Measurements from ENCODE around the gene NDUFB2.
"Not testable (repeated sequence)": the region's sequence is repeated elsewhere in the genome, so short reads cannot be mapped to it uniquely, and the experiment has no call there.

The NDUFB2 gene

DNA sequence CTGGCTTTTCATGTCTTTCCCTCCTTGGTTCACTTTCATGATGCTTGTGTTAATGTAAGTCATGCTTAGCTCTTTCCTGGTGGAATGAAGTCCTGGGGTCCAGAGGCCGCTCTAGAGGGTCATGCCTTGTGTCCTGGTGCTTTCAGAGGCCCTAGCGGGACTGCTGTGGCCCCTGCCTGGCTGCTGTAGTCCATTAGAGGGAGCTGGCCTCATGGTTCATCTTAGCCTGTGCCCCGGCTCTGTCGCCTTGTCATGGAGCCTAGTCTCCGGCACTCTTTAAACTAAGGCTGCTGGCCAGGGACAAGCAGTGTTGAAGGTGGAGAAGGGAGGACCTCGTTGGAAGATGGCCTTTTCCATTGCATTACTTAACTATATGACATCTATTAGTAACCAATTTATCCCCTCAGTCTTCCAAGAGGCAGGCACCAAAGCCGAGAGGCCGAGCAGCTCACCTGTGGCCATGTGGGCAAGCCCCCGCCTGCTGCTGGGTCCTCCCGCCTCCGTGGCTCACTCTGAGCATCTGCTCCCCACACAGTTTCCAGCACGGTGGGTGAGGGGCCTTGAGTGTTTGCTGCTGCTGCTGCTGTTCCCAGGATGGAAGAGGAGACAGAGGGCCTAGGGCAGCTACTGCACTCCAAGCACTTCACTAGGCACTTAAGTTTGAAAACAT lies 5.0 kb upstream of the NDUFB2 start:
- DNase-seq (ENCODE audit: low spot score) = no peak

DNA sequence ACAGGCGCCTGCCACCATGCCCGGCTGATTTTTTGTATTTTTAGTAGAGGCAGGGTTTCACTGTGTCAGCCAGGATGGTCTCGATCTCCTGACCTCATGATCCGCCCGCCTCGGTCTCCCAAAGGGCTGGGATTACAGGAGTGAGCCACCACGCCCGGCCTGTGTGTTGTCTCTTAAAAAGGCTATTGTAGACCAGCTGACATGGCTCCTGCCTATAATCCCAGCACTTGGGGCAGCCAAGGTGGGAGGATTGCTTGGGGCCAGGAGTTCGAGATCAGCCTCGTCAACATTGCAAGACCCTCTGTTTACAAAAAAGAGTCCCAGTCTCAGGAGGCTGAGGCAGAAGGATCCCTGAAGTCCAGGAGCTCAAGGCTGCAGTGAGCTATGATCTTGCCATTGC lies 2.7 kb upstream of the NDUFB2 start:
- DNase-seq (ENCODE audit: low spot score) = not testable (repeated sequence)

DNA sequence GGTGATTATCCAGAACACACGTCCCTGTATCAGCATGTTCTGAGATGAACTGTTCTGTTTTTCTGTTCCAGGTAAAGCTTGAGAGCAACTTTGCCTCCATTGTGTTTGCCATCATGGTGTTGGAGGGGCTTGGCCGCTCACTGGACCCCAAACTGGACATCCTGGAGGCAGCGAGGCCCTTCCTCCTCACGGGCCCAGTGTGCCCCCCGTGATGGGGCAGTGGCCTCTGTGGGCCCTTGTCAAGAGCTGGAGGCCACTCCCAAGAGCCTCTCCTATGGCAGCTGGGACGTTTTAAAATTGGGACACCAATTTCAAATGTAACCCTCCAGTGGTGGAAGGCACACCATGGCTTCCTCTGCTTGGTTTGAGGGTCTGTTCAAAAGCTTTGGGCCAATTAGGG lies 1.9 kb upstream of the NDUFB2 start:
- DNase-seq (ENCODE audit: low spot score) = no peak

DNA sequence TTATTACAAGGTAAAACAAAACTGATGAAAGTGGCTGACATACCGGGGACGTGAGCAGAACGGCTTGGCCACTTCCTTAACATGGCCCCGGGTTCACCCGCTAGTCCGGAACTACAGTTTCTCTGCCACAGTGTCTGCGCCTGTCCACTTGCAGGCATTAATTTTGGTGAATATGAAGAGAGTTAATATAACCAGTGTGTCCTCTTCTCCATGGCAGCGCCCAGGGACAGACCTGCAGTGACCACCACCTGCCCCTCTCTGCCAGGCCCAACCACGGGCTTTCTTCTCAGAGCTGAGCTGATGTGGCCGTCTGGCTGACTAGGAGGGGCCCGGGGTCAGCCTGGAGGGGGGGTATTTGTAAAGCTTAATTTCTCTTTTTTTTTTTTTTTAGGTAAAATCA lies 1.1 kb upstream of the NDUFB2 start:
- no peak for DNase-seq (ENCODE audit: low spot score)

DNA sequence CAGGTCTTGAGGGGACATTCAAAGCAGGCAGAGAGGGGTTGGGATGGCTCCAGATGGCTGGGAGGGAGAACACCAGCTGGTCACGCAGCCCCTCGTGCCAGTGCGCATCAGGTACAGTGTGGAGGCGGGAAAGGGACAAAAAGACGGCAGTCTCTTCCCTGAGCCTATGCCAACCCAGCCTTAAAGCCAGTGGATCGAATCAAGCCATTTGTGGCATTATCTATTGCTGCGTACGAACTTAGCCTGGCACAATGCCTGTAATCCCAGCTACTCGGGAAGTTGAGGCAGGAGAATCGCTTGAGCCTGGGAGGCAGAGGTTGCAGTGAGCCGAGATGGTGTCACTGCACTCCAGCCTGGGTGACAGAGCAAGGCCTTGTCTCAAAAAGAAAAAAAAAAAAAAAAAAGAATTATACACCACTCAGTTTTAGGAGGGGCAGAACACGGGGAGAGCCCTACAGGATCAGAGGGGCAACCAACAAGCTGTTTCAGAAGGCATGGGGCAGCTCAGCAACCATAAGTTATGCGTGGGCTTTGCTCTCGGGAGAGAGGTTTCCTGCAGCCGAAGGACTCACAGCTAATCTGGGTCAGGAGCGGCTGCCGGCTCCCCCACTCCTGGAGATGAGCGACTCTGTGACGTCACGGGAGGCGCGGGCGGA lies 356 bp upstream of the NDUFB2 start:
- peak; percentile 98 for DNase-seq (ENCODE audit: low spot score)

DNA sequence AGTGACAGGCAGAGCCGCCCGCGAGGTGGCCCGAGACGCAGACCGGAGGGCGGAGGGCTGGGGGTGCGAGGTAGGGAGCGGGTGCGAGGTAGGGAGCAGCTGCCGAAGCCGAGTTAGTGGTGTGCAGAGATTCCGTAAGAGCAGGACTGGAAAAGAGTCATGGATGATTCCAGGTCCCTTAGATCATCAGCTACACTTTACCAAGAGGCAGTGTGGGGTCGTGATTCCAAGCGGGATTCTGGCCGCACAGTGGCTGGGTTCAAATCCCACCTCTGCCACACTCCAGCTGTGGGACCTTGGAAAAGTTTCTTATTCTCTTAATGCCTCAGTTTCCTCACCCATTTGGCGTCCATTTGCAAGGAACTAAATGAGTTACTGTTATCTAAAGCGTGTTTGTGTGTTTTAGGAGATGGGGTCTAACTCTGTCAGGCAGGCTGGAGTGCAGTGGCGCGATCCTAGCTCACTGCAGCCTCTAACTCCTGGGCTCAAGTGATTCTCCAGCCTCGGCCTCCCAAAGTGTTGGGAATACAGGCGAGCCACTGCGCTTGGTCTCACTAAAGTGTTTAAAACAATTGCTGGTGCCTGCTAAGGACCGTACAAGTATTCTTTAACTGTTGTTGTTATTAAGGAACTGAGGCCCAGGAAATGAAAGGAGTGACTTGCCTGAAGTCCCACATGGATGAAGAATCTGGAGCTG lies 1.1 kb downstream of the NDUFB2 start:
- no peak for DNase-seq (ENCODE audit: low spot score)

DNA sequence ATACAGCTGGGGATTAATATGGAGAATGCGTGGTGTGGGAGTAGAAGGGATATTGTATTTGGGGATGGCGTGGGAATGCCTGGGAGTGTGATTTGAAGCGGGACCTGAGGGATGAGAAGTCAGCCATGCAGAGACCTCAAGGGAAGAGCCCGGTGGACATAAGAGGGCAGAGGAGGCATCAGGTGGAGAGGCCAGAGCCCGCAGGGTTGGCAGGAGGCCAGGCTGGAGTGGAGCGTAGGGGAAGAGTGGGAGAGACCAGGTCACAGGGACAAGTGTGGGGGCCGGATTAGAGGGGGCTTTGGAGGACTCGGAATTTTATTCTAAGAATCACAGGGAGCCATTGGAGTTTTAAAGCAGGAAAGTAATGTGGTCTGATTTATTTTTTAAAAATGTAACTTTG lies 2.0 kb downstream of the NDUFB2 start:
- no peak for DNase-seq (ENCODE audit: low spot score)

DNA sequence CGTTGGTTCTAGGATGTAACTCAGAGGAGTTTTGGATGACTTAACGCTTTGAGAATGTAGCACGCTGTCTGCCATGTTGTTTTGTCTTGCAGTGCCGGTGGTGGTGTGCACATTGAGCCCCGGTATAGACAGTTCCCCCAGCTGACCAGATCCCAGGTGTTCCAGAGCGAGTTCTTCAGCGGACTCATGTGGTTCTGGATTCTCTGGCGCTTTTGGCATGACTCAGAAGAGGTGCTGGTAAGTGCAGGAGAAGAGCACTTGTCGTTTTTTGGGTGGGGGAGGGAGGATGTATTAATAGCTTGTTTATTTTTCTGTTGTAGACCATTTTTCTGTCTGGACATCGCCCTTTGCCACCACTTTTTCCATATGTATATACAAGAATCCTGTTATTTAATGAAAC lies 6.3 kb downstream of the NDUFB2 start:
- no peak for DNase-seq (ENCODE audit: low spot score)

DNA sequence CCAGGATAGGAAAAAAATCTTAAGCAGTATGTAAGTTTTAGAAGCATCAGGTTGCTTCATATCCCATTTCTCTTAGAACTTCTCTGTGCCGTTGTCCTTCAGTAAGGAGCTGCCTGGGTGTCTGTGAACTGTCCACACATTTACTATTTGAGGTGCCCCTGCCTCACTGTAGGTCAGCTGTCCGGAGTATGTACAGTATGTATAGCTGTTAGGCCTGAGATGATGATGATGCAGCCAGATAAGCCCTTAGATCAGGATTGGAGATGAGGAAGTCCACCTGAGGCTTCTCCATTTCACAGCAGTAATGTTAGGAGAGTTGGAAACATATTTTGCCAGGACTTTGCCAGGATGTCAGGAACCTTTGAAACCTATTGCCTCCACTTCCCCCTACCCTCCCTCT lies 7.7 kb downstream of the NDUFB2 start:
- no peak for DNase-seq (ENCODE audit: low spot score)

DNA sequence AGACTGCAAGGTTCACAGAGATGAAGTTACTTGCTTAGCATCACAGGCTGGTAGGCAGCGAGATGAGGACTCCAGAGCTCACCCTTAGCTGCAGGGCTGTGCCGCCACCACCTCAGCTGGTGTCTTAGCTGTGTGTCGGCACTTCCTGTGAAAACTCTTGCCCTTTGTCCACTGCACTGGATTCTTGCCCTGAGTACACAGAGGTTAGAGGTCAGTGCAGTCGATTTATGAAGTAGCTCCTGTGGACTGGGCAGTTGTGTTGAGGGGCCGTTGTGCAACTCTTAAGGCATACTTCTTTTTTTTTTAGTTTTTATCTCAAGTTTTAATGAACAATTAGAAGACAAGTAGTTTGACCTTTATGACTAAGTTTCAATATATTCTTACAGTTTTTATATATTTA lies 10.6 kb downstream of the NDUFB2 start:
- no peak for DNase-seq (ENCODE audit: low spot score)

DNA sequence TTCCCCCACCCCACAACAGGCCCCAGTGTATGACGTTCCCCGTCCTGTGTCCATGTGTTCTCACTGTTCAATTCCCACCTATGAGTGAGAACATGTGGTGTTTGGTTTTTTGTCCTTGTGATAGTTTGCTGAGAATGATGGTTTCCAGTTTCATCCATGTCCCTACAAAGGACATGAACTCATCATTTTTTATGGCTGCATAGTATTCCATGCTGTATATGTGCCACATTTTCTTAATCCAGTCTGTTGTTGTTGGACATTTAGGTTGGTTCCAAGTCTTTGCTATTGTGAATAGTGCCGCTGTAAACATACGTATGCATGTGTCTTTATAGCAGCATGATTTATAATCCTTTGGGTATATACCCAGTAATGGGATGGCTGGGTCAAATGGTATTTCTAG lies 12.3 kb downstream of the NDUFB2 start:
- not testable (repeated sequence) for DNase-seq (ENCODE audit: low spot score)

DNA sequence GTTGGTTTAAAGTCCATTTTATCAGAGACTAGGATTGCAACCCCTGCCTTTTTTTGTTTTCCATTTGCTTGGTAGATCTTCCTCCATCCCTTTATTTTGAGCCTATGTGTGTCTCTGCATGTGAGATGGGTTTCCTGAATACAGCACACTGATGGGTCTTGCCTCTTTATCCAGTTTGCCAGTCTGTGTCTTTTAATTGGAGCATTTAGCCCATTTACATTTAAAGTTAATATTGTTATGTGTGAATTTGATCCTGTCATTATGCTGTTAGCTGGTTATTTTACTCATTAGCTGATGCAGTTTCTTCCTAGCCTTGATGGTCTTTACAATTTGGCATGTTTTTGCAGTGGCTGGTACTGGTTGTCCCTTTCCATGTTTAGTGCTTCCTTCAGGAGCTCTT lies 15.9 kb downstream of the NDUFB2 start:
- DNase-seq (ENCODE audit: low spot score) = not testable (repeated sequence)

DNA sequence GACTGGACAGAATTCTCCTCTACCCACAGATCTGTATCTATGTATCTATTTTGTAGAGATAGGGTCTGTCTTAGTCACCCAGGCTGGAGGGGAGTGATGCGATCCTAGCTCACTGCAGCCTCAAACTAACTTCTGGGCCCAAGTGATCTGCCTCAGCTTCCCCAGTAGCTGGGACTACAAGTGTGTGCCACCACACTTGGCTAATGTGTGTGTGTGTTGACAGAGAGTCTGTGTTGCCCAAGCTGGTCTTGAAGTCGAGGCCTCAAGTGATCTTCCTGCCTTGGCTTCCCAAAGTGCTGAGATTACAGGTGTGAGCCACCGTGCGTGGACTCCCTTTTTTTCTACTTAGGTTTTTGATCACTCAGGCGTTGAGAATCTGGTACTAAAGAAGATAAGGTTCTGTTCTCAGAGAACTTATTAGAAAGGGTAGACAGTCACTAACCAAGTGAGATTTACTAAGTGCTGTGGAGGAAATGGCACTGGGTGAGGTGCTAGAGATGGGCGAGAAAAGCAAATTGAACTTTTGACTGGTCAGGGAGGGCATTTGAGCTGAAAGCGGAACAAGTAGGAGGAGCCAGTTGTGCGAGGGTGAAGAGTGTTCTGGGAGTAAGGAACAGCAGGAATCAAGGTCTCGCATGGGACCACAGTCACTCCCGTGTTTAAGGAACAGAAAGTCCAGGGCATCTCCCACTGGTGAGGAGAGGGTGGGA lies 18.0 kb downstream of the NDUFB2 start:
- no peak for DNase-seq (ENCODE audit: low spot score)

DNA sequence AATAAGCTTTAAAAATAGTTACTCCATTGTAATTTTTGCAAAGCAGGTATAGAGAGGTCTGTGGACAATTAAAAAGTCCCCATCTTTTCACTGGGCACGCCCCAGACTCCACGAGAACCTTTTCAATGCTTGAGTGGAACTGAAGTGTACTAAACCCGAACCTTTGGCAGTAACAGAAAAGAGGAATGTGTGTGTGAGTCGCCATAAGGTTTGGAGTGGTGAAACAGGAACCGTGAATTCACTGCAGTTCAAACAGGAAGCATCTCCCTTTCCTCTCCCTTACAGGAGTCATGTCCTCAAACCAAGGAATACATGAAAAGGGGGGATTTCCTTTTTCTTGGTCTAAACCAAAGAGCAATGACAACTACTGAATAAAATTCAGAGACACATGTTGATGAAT lies 23.2 kb downstream of the NDUFB2 start:
- DNase-seq (ENCODE audit: low spot score) = no peak

DNA sequence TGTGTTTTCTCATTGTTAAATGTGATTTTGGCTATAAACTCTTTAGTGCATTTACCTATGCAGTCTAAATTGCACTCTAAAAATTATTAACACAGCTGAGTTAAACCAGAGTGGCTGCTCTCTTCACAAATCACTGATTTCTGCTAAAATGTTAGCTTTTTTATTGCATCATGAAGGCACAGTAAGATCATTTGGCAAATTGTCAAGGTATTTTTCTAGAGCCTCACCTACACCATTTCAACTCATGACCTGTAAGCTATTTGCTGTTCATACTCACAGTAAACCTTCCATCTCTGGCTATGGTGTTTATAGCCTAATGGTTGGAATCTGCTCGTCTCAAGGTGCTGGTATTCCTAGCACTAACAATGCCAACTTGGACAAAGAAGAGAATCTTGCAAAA lies 25.7 kb downstream of the NDUFB2 start:
- no peak for DNase-seq (ENCODE audit: low spot score)

DNA sequence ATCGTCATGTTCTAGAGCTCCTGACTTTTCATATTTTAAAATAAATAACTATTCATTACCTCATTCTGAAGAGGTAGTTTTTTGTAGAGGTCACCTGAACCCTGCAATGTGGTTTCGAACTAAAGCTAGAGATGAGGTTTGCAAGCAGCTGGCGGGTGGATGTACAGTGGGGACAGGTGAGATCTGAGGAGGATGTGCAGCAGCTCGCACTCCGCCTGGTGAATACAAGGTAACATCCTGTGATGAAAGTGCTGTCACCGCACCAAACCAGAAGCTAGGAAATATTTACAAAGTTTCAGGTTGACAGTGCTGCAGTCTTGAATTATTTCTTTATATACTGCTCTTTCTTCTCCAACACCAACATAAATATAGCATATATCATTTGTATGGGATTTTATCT lies 26.5 kb downstream of the NDUFB2 start:
- no peak for DNase-seq (ENCODE audit: low spot score)

DNA sequence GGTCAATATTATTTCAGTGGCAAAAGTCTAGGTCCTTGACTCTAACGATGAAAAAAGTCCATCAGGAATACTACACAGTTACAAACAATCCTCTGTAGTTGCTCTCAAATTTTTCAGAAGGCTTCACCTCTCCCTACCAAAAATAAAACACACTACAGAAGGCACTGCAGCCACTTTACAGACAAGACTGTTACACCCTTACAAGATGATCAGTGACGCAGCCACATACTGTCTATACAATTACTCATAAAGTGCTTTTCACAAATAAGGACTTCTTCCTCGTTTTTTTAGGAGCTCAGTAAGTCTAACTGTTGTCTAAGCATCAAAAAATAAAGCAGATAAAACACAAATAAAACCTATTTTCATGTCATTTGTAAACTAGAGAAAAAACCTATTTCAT lies 27.1 kb downstream of the NDUFB2 start:
- no peak for DNase-seq (ENCODE audit: low spot score)

DNA sequence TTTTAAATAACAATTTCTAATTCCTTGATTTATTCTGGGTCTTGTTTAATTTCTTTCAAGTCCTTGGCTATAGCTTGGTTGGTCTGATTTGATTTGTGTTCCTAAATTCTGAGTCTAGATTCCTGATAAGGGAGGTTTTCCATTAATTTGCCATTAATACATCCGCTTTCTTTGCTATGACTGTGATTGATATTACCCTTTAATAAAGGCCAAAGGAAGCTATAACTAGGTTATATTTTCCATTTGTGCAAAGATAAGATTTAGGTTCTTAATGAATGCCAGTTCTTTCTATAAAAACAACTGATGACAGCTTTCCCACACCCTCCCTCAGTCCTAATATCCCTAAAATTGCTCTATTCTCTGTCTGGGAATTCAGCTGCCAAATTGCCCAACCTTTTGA lies 28.2 kb downstream of the NDUFB2 start:
- no peak for DNase-seq (ENCODE audit: low spot score)

DNA sequence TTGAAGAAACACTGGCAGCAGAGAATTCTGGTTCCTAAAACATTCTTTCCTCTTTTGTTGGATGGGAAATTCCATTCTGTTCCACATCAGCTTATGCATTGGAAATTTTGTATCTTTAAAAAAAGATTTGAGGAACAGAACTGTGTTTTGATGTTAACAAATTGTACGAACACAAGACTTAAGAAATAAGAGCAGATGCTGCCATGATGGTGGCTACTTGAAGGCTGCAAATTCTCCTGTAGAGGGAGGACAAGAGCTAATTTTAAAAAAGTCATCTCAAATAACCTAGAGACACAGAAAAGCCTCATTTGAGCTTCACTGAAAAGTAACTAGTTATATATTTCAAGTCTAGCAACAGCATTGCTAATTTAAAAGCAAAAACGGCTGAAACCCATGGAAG lies 29.8 kb downstream of the NDUFB2 start:
- DNase-seq (ENCODE audit: low spot score) = peak; percentile 53

DNA sequence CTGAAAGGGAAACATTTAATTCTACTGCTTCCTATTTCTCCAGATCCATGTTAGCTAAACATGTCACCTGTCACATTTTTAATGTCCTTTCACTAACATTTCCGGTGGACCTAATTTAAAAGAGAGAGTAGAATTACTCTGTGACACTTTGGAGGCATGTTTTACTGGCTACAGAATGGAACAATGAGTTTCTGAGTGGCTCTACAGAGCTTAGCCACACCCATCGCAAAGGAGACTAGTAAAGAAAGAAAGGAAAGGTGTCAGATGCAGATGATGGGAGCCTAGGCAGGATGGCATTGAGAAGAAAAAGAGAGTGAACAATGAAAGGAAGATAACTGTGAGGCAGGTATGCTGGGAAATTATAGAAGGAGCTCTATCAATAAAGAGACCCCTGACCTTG lies 35.9 kb downstream of the NDUFB2 start:
- no peak for DNase-seq (ENCODE audit: low spot score)

DNA sequence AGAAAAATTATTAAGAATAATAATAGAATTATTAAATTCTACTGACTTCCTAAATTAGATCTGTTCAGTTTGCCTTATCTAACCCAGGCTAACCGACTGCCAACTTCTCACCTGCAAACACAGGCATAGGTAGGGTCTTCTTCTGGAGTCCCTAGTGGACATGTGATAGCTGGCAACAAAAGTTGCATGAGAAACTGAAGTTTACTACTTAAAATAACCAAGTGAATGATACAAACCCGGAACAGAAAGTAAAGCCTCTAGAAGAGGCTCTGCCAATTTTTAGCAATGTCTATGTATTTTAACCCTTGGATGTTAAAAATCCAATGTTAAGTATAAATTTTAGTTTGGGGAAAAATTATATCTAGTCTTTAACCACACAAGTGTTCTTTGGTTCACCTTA lies 37.6 kb downstream of the NDUFB2 start:
- DNase-seq (ENCODE audit: low spot score) = no peak

DNA sequence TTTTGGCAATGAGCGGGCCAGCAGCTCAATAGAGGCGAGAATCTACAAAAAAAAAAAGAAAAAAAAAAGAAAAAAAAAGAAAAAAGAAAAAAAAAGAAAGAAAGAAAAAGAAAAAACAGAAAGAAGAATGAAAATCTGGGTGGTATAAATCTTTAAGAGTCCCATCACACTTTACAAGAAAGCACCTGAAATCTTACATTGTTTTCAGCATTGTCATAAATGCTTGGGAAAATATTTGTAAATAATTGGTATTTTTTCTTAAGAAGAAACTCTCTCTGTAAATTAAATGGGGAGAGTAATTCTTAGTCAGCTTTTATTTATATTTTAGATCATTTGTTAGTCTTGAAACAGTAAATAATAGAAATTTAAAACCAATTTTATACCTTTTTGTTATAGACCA lies 38.2 kb downstream of the NDUFB2 start:
- no peak for DNase-seq (ENCODE audit: low spot score)

DNA sequence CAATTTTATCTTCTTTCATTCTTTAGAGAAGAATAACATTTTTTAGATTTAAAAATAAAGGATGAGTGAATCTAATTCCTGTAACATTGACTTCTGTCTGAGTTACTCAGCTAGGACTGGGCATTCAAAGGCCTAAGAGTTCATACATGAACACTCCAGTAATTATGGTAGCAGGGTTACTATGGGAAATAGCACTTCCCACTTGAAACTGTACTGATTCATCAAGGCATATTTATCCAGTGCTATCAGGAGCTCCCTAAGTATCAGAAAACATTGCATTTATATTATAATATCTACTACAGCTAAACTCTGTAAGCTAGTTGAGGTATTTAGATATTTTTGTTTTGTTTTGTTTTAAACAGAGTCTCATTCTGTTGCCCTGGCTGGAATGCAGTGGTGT lies 41.8 kb downstream of the NDUFB2 start:
- no peak for DNase-seq (ENCODE audit: low spot score)

All from COLO829 (cell line).